Endothelial cell of umbilical vein (primary cell): ENCODE results near the gene PAK4. TPM values are rescaled to one million over a fixed set of nuclear protein-coding genes. Genes with fewer than 3 reads are reported as not detected.

Experiments
- BruUV-seq: library from RNA; stranded (reverse); fragments of 400-500 nt; replicated peaks from 2 replicates; lab custom pipeline; 2021; lab: Mats Ljungman, UMichigan
- CTCF ChIA-PET: fragments of 300-600, 350-600 bp; sonication (Branson Sonifier 250); formaldehyde crosslinking; loops from one replicate; lab custom pipeline; 2021; ENCODE audit warnings: antibody characterized with exemption, inconsistent platforms; lab: Charles Lee
- POLR2A ChIA-PET: fragments of 300-600, 350-600 bp; sonication (Branson Sonifier 250); formaldehyde crosslinking; loops from one replicate; lab custom pipeline; 2021; ENCODE audit warnings: antibody characterized with exemption, inconsistent platforms; lab: Charles Lee
- DNase-seq: peaks from one replicate; pipeline ENCODE4 v3.0.0-alpha.2; 2011; ENCODE audit warnings: low read depth, low spot score
- FAIRE-seq: peaks from 2 replicates; lab custom pipeline; 2011; peaks lifted over from hg19 to GRCh38; lab: Jason Lieb, UNC
- H2AFZ ChIP-seq: 2 replicates; pipeline ENCODE4 v1.6.0; 2012; ENCODE audit warnings: low read depth, low read length, control low read depth, inconsistent platforms
- H3K27ac ChIP-seq: 2 replicates; pipeline ENCODE4 v1.5.1; 2011; ENCODE audit warnings: low read depth, mild to moderate bottlenecking, control low read depth, low read length, moderate library complexity; ENCODE audit not compliant: insufficient read depth
- H3K27me3 ChIP-seq, 2 experiments: 2 replicates each; pipeline versions ENCODE4 v1.6.0 to v1.6.1; 2011; ENCODE audit warnings: low read length in 2 of 2, mixed read lengths in 1 of 2; ENCODE audit not compliant: control insufficient read depth in 2 of 2, insufficient read depth in 2 of 2
- H3K36me3 ChIP-seq, 2 experiments: 2 replicates in 1 of 2; 3 replicates in 1 of 2; pipeline ENCODE4 v1.5.1; 2011; ENCODE audit warnings: low read length in 2 of 2, mild to moderate bottlenecking in 1 of 2, moderate library complexity in 1 of 2; ENCODE audit not compliant: control insufficient read depth in 2 of 2, insufficient read depth in 2 of 2; ENCODE audit errors: extremely low read depth in 1 of 2
- H3K4me1 ChIP-seq: 3 replicates; pipeline ENCODE4 v1.5.1; 2011; ENCODE audit warnings: mild to moderate bottlenecking, low read length; ENCODE audit not compliant: control insufficient read depth, insufficient read depth; ENCODE audit errors: extremely low read depth
- H3K4me2 ChIP-seq: 2 replicates; pipeline ENCODE4 v1.6.1; 2011; ENCODE audit warnings: low read length, control low read depth, mixed read lengths; ENCODE audit not compliant: insufficient read depth
- H3K4me3 ChIP-seq, 3 experiments: fragments of 200-600 bp in 1 of 3; sonication (generic), shearing (Covaris generic) in 1 of 3; replicated peaks in 1 of 3; 2 replicates each; pipeline ENCODE4 v1.5.1; 2011 to 2016; ENCODE audit warnings: control low read depth in 3 of 3, low read length in 3 of 3, mild to moderate bottlenecking in 2 of 3, inconsistent platforms in 1 of 3, low read depth in 1 of 3, moderate library complexity in 1 of 3; ENCODE audit not compliant: insufficient read depth in 1 of 3
- H3K79me2 ChIP-seq: 2 replicates; pipeline ENCODE4 v1.6.0; 2012; ENCODE audit warnings: low read length, inconsistent platforms; ENCODE audit not compliant: control insufficient read depth, insufficient read depth
- H3K9ac ChIP-seq: replicated peaks from 2 replicates; pipeline ENCODE3; 2011; ENCODE audit warnings: low read length, control low read depth; ENCODE audit not compliant: insufficient read depth; ENCODE audit errors: extremely low read depth
- H3K9me1 ChIP-seq: replicated peaks from 3 replicates; pipeline ENCODE4 v1.6.0; 2011; ENCODE audit warnings: mild to moderate bottlenecking, low read length; ENCODE audit not compliant: control insufficient read depth, insufficient read depth; ENCODE audit errors: extremely low read depth
- H3K9me3 ChIP-seq: replicated peaks from 2 replicates; pipeline ENCODE4 v1.5.1; 2012; ENCODE audit warnings: low read length, inconsistent platforms; ENCODE audit not compliant: control insufficient read depth, insufficient read depth
- H4K20me1 ChIP-seq: replicated peaks from 2 replicates; pipeline ENCODE3; 2011; ENCODE audit warnings: mild to moderate bottlenecking, low read length; ENCODE audit not compliant: control insufficient read depth, insufficient read depth; ENCODE audit errors: extremely low read depth
- CTCF ChIP-seq, 2 donors: IDR thresholded peaks; 1 replicate in 1 of 2; 2 replicates in 1 of 2; pipeline ENCODE4 v1.5.1; 2011; ENCODE audit warnings: low read length in 2 of 2, mild to moderate bottlenecking in 2 of 2, moderate library complexity in 2 of 2, control low read depth in 1 of 2, inconsistent platforms in 1 of 2, low read depth in 1 of 2; ENCODE audit not compliant: insufficient read depth in 1 of 2; ENCODE audit errors: extremely low read depth in 1 of 2
- EZH2 ChIP-seq: IDR thresholded peaks from 2 replicates; pipeline ENCODE4 v1.6.1; 2012; ENCODE audit warnings: borderline replicate concordance, low read depth, mild to moderate bottlenecking, moderate library complexity, low read length, inconsistent platforms; ENCODE audit not compliant: severe bottlenecking
- FOS ChIP-seq: IDR thresholded peaks from 2 replicates; pipeline ENCODE4 v1.6.1; 2011; ENCODE audit warnings: mild to moderate bottlenecking, low read length, moderate library complexity, borderline replicate concordance; ENCODE audit not compliant: insufficient read depth
- GATA2 ChIP-seq: IDR thresholded peaks from 2 replicates; pipeline ENCODE4 v1.7.0; 2011; ENCODE audit warnings: low read depth, mild to moderate bottlenecking, moderate library complexity, mixed read lengths, low read length; ENCODE audit not compliant: insufficient read length, insufficient read depth
- JUN ChIP-seq: IDR thresholded peaks from 2 replicates; pipeline ENCODE4 v1.6.1; 2011; ENCODE audit warnings: borderline replicate concordance, low read depth; ENCODE audit not compliant: insufficient read length, insufficient read depth
- MAX ChIP-seq: IDR thresholded peaks from 2 replicates; pipeline ENCODE4 v1.6.1; 2011; ENCODE audit not compliant: insufficient read depth, insufficient read length
- MYC ChIP-seq: IDR thresholded peaks from one replicate; pipeline ENCODE4 v1.6.1; 2011; ENCODE audit warnings: mild to moderate bottlenecking, low read depth, low read length
- POLR2A ChIP-seq: IDR thresholded peaks from 2 replicates; pipeline ENCODE4 v1.6.1; 2012; ENCODE audit warnings: low read depth, mild to moderate bottlenecking, control low read depth, low read length
- POLR2AphosphoS5 ChIP-seq: IDR thresholded peaks from 2 replicates; pipeline ENCODE4 v1.6.1; 2012; ENCODE audit warnings: low read depth, mild to moderate bottlenecking, control low read depth, low read length, moderate library complexity; ENCODE audit not compliant: insufficient read depth
- dilution Hi-C: fragments of 300-500 bp; cut with MboI; formaldehyde crosslinking; loops from one replicate; pipeline ENCODE4 v1.15.0; 2019; ENCODE audit warnings: low sequenced_read_pairs; ENCODE audit not compliant: extremely low pct_ligation_motif_present
- intact Hi-C: fragments of 100-400 bp; cut with micrococcal nuclease; formaldehyde crosslinking; loops from one replicate; pipeline ENCODE4 v1.10.0; 2022
- polyA plus RNA-seq, 4 experiments: library from polyadenylated mRNA; depleted of rRNA in 3 of 4; stranded (reverse) in 3 of 4; unstranded in 1 of 4; fragments of >200 nt; gene quantifications; 2 replicates each; pipeline versions ENCODE4 v1.2.1 to v1.2.3, GENCODE V29; 2011 to 2012; ENCODE audit warnings: missing spikeins in 1 of 4
- total RNA-seq: library from RNA; stranded (reverse); gene quantifications from 2 replicates; pipeline ENCODE4 v1.2.3, GENCODE V29; 2021

Gene PAK4
- total and polyA plus RNA-seq, 2 donors (not counting 3 experiments of a cell fraction or from before 2014, with no cell fraction given), result 39.8 to 55.4 TPM

GRCh38 chr19:39177110-39177699, 51.6 kb downstream of the PAK4 start:
- ChIA-PET CTCF (no interaction called here), POLR2A (no interaction called here)
- dilution Hi-C loops (no loop called here), intact Hi-C loops (no loop called here)
- FAIRE-seq (no peak), DNase-seq (no peak)
- BruUV-seq, result no TSS peak
- H3K4me2 ChIP-seq, result no peak overlapping the region
- no peaks in the 10 kb centered on the region for H3K79me2 ChIP-seq
- no peak overlapping the region for H3K9ac ChIP-seq
- no peaks in the 10 kb centered on the region for H3K27me3 ChIP-seq
- H4K20me1 ChIP-seq, result no peaks in the 10 kb centered on the region
- peaks cover 3 to 29% of the 10 kb centered on the region in 2 experiments for H3K36me3 ChIP-seq
- H3K9me3 ChIP-seq, result no peaks in the 10 kb centered on the region
- TF ChIP-seq POLR2A, result no peak
- no peak for TF ChIP-seq EZH2
- TF ChIP-seq MYC, result no peak
- no peak for TF ChIP-seq CTCF (IDR thresholded peaks at IDR 0.05; ENCODE audit: extremely low read depth in 1 of 2, insufficient read depth in 1 of 2, low read depth in 1 of 2, low read length in 2 of 2)
- no peak for TF ChIP-seq JUN
- no peak for TF ChIP-seq GATA2
- TF ChIP-seq POLR2AphosphoS5, result no peak
- no peak for TF ChIP-seq MAX
- no peak for TF ChIP-seq FOS
- no peak overlapping the region for H2AFZ ChIP-seq
- H3K4me1 ChIP-seq, result no peaks in the 10 kb centered on the region
- no peak overlapping the region for H3K4me3 ChIP-seq
- no peak overlapping the region for H3K27ac ChIP-seq
- H3K9me1 ChIP-seq, result no peaks in the 10 kb centered on the region
